ENCODE data around the gene GPR179.

GPR179 gene, protein sequence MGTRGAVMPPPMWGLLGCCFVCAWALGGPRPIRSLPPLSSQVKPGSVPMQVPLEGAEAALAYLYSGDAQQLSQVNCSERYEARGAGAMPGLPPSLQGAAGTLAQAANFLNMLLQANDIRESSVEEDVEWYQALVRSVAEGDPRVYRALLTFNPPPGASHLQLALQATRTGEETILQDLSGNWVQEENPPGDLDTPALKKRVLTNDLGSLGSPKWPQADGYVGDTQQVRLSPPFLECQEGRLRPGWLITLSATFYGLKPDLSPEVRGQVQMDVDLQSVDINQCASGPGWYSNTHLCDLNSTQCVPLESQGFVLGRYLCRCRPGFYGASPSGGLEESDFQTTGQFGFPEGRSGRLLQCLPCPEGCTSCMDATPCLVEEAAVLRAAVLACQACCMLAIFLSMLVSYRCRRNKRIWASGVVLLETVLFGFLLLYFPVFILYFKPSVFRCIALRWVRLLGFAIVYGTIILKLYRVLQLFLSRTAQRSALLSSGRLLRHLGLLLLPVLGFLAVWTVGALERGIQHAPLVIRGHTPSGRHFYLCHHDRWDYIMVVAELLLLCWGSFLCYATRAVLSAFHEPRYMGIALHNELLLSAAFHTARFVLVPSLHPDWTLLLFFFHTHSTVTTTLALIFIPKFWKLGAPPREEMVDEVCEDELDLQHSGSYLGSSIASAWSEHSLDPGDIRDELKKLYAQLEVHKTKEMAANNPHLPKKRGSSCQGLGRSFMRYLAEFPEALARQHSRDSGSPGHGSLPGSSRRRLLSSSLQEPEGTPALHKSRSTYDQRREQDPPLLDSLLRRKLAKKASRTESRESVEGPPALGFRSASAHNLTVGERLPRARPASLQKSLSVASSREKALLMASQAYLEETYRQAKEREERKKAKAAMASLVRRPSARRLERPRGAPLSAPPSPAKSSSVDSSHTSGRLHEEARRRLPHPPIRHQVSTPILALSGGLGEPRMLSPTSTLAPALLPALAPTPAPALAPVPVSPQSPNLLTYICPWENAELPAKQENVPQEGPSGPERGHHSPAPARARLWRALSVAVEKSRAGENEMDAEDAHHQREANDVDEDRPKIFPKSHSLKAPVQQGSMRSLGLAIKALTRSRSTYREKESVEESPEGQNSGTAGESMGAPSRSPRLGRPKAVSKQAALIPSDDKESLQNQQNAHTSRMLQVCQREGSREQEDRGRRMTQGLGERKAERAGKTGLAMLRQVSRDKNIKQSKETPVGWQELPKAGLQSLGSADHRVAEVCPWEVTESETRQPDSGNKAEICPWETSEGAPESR (N-terminal part only)

DNA sequence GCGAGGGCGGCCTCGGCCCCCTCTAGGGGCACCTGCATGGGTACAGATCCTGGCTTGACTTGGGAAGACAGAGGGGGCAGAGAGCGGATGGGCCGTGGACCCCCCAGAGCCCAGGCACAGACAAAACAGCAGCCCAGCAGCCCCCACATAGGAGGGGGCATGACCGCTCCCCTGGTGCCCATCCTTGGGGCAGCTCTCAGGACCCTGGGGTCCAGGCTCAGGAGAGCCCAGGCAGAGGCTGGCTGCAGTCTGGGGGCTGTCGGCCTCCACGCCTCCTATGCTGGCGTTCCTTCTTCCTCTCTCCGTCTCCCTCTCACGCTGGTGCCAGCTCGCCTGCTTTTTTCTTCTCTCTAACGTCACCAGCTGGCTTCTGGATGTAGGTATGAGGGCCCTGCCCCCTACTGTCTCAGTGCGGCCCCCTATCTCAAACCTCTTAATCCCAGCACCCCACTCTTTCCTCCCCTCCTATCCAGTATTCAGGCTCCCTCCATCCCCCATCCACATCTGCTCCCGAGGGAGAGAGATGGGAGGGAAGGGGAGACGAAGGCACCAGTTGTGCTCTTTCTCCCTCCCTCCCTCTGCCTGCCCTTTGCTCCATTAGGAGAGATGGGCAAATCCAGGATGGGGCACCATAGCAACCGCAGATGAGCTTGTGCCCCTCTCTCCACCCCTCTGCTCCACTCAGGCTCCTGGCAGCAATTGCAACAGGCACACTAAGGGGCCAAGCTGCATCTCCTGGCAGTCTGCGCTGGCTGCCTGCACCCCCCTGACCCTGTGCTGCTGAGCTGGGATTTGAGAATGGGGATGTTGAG, at the start of gene GPR179:
Gene GPR179, minus strand, starts transcription at position 349 of the 812 bp plus-strand sequence. Its CDS starts 167 bp downstream, at position 182.
- no peak for DNase-seq

DNA sequence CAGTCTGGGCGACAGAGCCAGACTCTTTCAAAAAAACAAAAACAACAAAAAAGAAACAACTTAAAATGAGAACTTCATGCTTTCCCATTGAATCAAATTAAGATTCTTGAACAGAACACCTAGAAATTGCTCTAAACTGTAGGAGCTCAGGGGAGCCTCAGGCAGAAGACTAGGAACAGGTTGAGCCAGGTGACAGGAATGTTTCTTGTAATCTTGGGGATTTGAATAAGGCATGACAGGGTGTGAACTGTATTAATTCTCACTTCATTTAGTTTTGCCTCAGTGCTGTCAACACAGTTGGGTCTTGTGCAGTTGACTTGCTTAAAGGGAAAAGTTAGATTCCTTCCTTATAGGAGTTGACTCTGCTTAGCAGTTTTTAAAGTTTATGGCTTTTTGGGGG, 35.7 kb upstream of the GPR179 start:
- DNase-seq: no peak

DNA sequence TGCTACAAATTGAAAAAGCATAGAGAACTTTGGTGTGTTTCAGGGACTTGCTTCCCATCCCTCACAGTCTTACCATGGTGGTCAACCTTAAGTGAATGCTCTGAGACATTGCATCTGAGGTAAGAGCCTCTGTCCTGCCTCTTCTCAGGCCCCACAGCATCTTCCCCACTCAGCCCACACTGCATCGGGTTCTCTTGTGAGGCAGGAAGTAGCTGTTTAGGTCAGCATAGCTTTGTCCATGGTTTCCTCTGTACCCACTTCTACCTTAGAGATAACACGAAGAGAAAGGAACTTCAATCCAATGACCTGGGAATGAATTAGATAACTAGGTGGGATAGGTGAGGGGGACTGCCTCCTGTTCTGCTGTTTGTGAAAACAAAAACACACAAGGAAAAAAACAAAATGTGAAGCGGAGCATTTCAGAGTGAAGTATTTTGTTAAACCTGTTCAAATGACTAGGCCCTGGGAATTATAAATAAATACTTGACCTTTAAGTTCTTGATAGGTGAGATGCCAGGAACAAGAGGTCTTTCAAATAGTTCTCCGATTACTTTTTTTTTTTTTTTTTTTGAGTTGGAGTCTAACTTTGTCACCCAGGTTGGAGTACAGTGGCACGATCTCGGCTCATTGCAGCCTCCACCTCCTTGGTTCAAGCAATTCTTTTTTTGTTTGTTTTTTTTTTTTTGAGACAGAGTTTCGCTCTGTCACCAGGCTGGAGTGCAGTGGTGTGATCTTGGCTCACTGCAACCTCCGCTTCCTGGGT, 25.5 kb upstream of the GPR179 start:
- DNase-seq: no peak

DNA sequence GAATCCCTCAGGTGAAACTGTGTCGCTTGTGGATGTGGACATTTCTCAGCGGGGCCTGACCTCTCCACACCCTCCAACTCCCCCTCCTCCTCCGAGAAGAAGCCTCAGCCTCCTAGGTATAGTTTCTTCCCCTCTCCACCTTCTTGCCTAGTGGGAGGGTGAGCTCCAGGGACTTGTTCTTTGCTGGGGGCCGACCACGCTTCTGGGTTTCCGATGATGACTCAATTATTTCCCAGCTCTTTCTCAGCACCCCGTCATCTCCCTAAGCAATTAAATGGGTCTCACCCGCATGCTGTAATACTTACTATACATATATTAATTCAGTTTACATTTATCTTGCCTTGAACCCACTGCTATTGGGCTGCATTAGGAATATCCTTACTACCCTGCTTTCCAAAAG, 21.0 kb upstream of the GPR179 start:
- no peak for DNase-seq

DNA sequence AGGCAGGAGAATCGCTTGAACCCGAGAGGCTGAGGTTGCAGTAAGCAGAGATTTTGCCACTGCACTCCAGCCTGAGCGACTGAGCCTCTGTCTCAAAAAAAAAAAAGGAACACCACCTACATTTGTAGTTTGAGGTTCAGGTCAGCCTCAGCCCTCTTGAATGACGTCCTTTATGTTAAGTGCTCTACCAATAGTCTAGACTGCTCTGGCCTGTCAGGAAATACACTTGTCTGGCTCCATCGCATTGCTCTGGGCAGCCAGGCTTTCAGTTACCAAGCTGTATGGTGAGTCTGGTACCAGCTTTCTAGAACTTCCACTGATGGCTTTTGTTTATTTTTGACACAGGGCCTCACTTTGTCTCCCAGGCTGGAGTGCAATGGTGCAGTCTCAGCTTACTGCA, 19.3 kb upstream of the GPR179 start:
- DNase-seq: no peak

DNA sequence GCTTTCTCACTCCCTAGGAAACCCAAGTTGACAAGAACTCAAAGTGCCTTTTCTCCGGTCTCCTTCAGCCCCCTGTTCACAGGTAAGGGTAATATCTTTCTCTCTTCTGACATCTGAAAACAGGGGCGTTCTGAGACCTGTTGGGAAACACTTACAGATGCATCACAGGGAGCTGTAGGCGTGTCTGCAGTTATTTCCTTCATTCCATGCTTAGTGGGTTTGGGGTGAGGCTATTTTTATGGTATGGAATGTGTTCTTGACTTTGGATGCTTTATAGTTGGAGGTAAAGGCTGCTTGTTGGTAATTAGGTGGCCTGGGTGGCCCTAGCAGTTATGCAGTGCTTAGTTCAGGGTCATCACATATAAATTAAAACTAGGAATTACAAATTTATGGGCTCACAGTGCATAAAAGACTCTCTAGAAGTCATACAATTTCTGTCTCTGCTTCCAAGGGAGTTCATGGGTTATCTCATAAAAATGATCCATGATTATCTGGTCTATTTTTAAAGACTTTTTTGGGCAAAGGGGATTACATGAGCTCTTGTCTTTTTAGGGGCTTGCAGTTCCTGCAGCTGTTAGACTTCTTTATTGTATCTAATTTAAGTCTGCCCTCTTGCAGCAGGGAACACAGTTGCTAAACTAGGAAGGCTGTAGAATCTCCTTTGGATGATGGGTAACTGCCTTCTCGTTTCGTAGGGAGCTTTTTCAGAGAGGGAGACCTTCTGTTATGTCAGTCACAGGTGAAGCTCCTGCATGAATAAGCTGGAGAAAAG, 18.1 kb upstream of the GPR179 start:
- no peak for DNase-seq

DNA sequence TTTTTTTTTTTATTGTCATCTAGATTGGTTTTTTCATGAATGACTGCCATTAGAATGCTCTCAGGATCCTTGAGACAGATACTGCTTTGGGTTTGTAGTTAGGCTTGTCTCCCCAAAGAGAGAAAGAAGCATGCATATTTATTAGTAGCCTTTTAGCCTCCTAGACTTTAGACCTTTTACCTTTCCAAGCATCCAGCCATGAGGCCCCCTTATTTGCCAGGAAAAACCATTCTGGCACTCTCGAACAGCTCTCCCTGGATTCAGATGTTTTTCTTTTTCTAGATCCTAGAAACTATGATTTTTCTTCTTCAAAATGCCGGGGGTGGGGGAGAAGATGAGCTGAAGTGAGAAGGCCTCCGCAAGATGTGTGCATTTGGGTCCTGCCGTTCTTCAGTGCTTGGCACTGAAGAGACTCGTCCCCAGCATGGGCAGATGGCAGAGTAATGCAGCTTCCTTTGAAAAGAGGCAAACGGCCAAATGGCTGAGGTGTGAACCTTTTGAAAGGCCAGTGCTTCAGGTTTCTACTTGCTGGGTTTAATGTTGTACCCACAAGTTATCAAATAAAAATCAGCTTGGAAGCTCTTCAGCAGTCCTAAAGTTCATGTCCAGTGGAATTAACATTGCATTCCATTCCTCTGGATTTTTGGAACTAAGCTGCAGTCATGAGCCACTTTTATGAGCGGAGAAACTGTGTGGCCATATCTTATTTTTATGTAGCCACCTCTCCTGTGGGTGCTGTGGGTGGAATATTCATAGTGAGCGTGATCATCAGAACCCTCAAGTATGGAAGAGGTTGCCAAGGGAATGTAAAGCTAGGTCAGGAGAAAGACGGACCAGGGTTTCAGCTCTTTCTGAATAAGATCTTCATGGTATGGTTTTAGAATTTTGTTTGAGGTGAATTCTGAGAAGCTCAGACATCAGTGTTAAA, 15.1 kb upstream of the GPR179 start:
- no peak for DNase-seq

DNA sequence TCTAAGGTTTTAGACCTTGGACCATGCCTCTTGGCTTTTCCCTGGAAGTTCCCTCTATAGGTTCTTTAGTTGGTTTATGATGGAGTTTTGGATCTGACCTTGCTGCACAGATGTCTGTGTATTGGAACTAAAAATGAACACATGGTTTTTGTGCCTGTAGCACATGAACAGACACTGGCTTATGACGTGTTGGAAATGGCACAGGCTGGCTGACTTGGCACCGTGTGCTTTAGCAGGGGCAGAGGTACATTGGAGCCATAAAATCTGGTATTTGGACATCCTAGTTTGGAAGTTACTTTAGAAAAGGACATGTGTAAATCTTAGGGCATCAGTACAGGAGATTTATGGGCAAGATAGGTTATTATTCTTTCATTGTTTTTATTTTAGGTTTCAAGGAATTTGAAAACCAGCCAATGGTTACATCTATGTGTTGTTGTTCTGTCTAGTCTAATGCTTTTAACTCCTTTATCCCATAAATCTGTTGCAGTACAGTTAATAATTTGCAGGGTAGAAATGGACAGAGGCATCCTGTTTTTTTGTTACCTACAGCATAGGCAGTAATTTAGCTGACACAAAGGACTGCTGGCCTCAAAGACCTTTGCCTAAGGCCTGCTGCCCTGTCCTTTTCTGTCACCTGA, 13.8 kb upstream of the GPR179 start:
- DNase-seq: no peak

DNA sequence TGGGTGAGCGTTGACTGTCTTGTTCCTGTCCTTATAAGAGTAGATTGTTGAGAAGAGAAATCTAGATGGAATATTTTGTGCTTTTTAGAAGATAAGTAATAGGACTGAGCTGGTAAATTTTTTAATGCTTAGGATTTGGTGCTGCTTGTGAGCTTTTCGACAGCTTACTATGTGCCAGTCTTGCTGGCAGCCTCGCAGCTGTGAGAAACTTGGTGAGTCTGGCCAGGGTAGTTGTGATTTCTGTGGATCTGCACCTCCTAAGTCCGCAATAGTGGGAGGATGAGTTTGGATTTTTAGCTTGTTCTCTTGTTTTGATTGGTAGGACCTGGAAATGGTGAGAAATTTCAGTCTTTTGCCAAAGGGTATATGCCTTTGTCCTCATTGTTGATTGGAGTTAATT, 11.5 kb upstream of the GPR179 start:
- no peak for DNase-seq

DNA sequence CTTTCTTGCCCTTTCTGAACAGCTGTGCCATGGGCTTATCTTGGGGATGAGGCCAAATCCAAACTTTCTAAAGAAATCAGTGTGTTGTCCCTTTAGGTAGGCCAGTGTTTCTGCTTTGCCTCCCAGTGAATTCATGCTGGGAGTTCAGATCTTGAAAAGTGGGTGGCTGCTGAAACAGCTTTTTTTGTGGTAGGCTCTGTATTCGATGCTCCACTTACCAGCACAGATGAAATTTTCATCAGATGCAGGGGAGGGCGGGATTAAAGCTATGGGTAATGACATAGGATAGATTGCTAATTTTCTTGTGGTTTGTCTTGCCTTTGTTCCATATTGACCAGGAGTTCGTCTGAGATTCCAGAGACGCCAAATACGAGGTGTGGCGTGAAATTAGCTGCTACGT, 10.7 kb upstream of the GPR179 start:
- DNase-seq: no peak

DNA sequence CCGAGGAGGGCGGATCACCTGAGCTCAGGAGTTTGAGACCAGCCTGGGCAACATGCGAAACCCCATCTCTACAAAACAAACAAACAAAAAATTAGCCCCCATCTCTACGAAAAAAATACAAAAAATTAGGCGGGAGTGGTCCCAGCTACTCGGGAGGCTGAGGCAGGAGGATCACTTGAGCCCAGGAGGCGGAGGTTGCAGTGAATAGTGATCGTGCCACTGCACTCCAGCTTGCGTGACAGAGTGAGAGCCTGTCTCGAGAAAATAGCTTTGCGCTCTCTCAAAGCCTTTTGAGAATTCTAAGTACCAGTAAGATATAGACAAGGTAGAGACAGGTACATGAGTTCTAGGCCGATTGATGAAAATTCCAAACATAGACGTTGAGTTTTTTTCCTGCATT, 9.9 kb upstream of the GPR179 start:
- DNase-seq: no peak

DNA sequence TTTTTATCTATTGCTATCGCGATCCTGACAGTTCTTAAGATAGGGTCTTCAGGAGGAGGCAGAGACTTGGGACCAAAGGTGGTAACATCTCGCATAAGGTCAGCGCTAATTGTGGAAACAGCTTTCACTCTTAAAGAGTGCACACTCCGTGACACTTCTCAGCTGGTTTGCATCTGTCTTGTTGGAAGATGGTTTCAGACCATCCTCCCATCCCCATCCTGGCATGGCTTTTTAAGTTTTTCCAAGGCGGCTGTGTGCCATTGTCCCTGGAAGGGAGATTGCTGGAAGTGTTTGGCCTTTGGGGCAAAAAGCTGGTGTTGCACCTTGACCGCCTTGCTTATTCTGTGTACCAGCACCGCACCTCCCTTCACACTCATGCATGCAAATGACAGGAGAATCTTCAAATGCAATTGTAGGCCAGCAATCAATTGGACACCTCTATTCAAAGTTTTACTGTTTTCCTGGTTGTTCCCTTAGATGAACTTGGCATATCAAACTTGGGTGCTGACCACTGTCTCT, 9.4 kb upstream of the GPR179 start:
- DNase-seq: no peak

DNA sequence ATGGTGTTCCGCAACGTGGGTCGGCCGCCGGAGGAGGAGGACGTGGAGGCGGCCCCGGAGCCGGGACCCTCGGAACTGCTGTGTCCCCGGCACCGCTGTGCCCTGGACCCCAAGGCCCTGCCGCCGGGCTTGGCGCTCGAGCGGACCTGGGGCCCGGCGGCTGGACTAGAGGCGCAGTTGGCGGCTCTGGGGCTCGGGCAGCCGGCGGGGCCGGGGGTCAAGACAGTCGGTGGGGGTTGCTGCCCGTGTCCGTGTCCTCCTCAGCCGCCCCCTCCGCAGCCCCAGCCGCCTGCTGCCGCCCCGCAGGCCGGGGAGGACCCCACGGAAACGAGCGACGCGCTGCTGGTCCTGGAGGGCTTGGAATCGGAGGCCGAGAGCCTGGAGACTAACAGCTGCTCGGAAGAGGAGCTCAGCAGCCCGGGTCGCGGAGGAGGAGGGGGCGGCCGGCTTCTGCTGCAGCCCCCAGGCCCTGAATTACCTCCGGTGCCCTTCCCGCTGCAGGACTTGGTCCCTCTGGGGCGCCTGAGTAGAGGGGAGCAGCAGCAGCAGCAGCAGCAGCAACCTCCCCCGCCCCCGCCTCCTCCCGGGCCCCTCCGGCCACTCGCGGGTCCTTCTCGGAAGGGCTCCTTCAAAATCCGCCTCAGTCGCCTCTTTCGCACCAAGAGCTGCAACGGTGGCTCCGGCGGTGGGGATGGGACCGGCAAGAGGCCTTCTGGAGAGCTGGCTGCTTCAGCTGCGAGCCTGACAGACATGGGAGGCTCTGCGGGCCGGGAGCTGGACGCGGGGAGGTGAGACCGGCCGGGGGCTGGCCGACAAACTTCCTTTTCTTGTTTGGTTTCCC, 8.7 kb upstream of the GPR179 start:
- DNase-seq: peak in 1 of 2 experiments; percentile 38

DNA sequence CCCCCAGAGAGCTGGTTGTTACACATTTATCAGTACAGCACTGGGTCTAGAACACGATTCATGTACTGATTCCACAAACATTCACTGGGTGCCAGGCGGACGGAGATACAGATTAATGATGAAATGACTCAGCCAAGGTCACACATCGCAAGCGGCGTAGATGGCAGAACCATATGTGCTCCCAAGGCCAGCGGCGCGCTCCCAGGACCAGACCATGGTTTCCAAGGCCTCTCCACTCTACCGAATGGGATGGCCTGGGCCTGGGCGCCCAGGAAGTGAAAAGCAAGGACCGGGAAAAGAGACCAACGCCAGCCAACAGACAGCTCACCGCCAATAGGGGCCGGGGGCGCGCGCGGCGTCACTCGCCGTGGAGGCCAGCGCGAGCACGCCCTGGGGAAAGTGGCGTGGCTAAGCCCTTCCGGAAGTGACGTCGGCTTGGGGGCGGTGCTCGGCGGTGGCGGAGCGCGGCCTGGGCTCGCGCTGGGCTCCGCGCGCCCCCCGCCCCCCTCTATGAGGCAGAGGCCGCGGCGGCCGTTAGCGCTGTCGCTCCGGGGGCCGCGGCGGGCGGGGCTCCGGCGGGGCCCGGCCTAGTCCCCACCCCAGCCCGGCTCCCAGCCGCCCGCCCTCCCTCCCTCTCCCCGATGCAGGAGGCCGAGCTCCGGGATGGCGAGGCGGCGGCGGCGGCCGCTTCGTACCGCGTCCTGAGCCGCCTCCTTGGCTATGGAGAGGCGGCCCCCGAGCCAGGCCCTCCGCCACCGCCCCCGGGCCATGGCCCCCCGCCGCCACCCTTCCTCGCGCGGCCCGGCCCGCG, 7.9 kb upstream of the GPR179 start, which contains the start of gene SOCS7:
Gene SOCS7, plus strand, starts transcription at position 433 of the 811 bp plus-strand sequence. Its CDS starts 209 bp downstream, at position 642.
- peak; percentile 96 to 97 for DNase-seq

DNA sequence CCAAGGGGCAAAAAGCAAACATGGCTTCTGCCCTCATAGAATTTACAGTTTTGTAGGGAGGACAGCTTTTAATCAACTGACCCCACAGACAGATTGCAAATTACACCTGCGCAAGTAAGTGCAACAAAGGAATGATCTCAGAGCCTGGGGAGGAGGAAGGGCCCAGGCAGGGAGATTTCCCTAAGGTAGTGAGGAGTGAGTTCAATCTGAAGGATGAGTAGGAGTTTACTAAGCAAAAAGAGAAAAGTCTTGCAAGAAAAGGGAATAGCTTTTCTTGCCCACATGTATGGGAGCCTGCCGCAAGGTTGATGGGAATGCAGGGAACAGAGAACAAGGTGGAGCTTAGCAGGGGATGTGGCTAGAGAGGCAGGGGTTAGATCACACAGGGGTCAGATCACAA, 6.3 kb upstream of the GPR179 start:
- DNase-seq: no peak

DNA sequence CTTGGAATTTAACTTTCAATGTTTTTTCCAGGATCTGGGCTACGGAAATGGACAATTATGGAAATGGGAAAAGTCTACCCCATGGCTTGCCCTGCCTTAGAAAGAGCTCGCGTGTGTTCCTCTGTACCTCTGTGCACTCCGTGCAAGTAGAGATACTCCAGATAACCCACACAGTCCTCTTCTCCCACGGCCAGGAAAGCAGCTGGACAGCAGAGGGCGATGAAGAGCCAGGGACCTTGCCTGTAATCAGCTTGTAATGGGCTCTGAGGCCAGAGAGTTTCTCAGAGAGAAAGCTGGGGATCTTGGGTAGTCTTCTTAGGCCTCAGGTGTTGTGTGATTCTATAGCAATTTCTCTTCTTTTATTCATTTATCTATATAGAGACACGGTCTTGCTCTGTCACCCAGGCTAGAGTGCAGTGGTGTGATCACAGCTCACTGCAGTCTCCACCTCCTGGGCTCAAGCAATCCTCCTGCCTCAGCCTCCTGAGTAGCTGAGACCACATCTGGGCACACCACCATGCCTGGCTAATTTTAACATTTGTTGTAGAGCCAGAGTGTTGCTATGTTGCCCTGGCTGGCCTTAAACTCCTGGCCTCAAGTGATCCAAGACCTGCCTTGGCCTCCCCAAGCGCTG, 5.5 kb upstream of the GPR179 start:
- peak; percentile 83 to 86 for DNase-seq

All from NCI-H2081 (cell line).